Measurements from ENCODE around the gene PARD3B. TPM values are rescaled to one million over a fixed set of nuclear protein-coding genes. Genes with fewer than 3 reads are reported as not detected.

PARD3B gene
- total and polyA plus RNA-seq, 5 donors from 2014 or later, result 0.03 to 0.68 (median 0.08) TPM; not detected in 1

GRCh38 chr2:205593891-205594290 lies 1048.6 kb downstream of the PARD3B start:
- Histone ChIP-seq H3K27me3 (ENCODE audit: control insufficient read depth, insufficient read depth, low read length) (peaks cover 3% of the 10 kb centered on the region), H3K4me1 (ENCODE audit: control insufficient read depth, insufficient read depth, low read length, poor library complexity, severe bottlenecking) (no peaks in the 10 kb centered on the region), H3K36me3 (ENCODE audit: control insufficient read depth, insufficient read depth, low read length) (no peaks in the 10 kb centered on the region), H3K9me3 (ENCODE audit: control insufficient read depth in 2 of 2, low read length in 2 of 2) (no peaks in the 10 kb centered on the region), H3K27ac (ENCODE audit: insufficient read depth, low read length, poor library complexity, severe bottlenecking) (no peak overlapping the region), H3K4me3 (ENCODE audit: low read depth, low read length) (no peak overlapping the region)
- Mint-ChIP-seq H3K27me3 (no peaks in the 10 kb centered on the region), H3K27ac (no peak overlapping the region), H3K4me3 (no peak overlapping the region), H3K36me3 (no peaks in the 10 kb centered on the region), H3K4me1 (no peaks in the 10 kb centered on the region), H3K9me3 (peaks cover 0 to 5% (median 0%) of the 10 kb centered on the region in 7 donors)
- ATAC-seq (ENCODE audit: low read depth in 2 of 2), result no peak
- DNase-seq, result no peak

- no peaks in the 10 kb centered on the region for H3K4me1 Mint-ChIP-seq
- Histone ChIP-seq H3K4me3 (ENCODE audit: low read depth, low read length) (no peak overlapping the region), H3K4me1 (ENCODE audit: control insufficient read depth, insufficient read depth, low read length, poor library complexity, severe bottlenecking) (no peaks in the 10 kb centered on the region), H3K9me3 (ENCODE audit: control insufficient read depth in 2 of 2, low read length in 2 of 2) (no peaks in the 10 kb centered on the region), H3K27me3 (ENCODE audit: control insufficient read depth, insufficient read depth, low read length) (peaks cover 3% of the 10 kb centered on the region), H3K36me3 (ENCODE audit: control insufficient read depth, insufficient read depth, low read length) (no peaks in the 10 kb centered on the region), H3K27ac (ENCODE audit: insufficient read depth, low read length, poor library complexity, severe bottlenecking) (no peak overlapping the region)
- H3K27me3 Mint-ChIP-seq, result no peaks in the 10 kb centered on the region
- H3K4me3 Mint-ChIP-seq, result no peak overlapping the region
- DNase-seq (no peak), ATAC-seq (ENCODE audit: low read depth in 2 of 2) (no peak)
- no peak overlapping the region for H3K27ac Mint-ChIP-seq
- peaks cover 0 to 9% (median 0%) of the 10 kb centered on the region in 7 donors for H3K9me3 Mint-ChIP-seq
- H3K36me3 Mint-ChIP-seq, result no peaks in the 10 kb centered on the region
These were observed 1051.3 kb downstream of the PARD3B start for GRCh38 chr2:205596581-205596980.

- Histone ChIP-seq H3K4me3 (ENCODE audit: low read depth, low read length) (no peak overlapping the region), H3K9me3 (ENCODE audit: control insufficient read depth in 2 of 2, low read length in 2 of 2) (no peaks in the 10 kb centered on the region), H3K27ac (ENCODE audit: insufficient read depth, low read length, poor library complexity, severe bottlenecking) (no peak overlapping the region), H3K36me3 (ENCODE audit: control insufficient read depth, insufficient read depth, low read length) (no peaks in the 10 kb centered on the region), H3K27me3 (ENCODE audit: control insufficient read depth, insufficient read depth, low read length) (peaks cover 6% of the 10 kb centered on the region), H3K4me1 (ENCODE audit: control insufficient read depth, insufficient read depth, low read length, poor library complexity, severe bottlenecking) (no peaks in the 10 kb centered on the region)
- Mint-ChIP-seq H3K9me3 (peaks cover 0 to 17% (median 6%) of the 10 kb centered on the region in 7 donors), H3K27me3 (peaks cover 24% of the 10 kb centered on the region), H3K4me3 (no peak overlapping the region), H3K27ac (no peak overlapping the region), H3K36me3 (no peaks in the 10 kb centered on the region), H3K4me1 (no peaks in the 10 kb centered on the region)
- ATAC-seq (ENCODE audit: low read depth in 2 of 2), result no peak
- no peak for DNase-seq
These were observed 1060.5 kb downstream of the PARD3B start for GRCh38 chr2:205605638-205606304.

GRCh38 chr2:205607146-205607545 lies 1061.9 kb downstream of the PARD3B start:
- H3K27me3 ChIP-seq (ENCODE audit: control insufficient read depth, insufficient read depth, low read length), result peaks cover 8% of the 10 kb centered on the region
- H3K9me3 ChIP-seq (ENCODE audit: control insufficient read depth in 2 of 2, low read length in 2 of 2), result no peaks in the 10 kb centered on the region
- Mint-ChIP-seq H3K4me1 (no peaks in the 10 kb centered on the region), H3K4me3 (no peak overlapping the region), H3K9me3 (peaks cover 0 to 17% (median 7%) of the 10 kb centered on the region in 7 donors), H3K27ac (no peak overlapping the region), H3K36me3 (no peaks in the 10 kb centered on the region), H3K27me3 (peaks cover 27% of the 10 kb centered on the region)
- no peaks in the 10 kb centered on the region for H3K4me1 ChIP-seq (ENCODE audit: control insufficient read depth, insufficient read depth, low read length, poor library complexity, severe bottlenecking)
- ATAC-seq (ENCODE audit: low read depth in 2 of 2) (no peak), DNase-seq (no peak)
- H3K36me3 ChIP-seq (ENCODE audit: control insufficient read depth, insufficient read depth, low read length), result no peaks in the 10 kb centered on the region
- no peak overlapping the region for H3K4me3 ChIP-seq (ENCODE audit: low read depth, low read length)
- no peak overlapping the region for H3K27ac ChIP-seq (ENCODE audit: insufficient read depth, low read length, poor library complexity, severe bottlenecking)

GRCh38 chr2:205609113-205609512 lies 1063.8 kb downstream of the PARD3B start:
- Histone ChIP-seq H3K36me3 (ENCODE audit: control insufficient read depth, insufficient read depth, low read length) (no peaks in the 10 kb centered on the region), H3K27ac (ENCODE audit: insufficient read depth, low read length, poor library complexity, severe bottlenecking) (no peak overlapping the region), H3K9me3 (ENCODE audit: control insufficient read depth in 2 of 2, low read length in 2 of 2) (no peaks in the 10 kb centered on the region), H3K4me3 (ENCODE audit: low read depth, low read length) (no peak overlapping the region), H3K27me3 (ENCODE audit: control insufficient read depth, insufficient read depth, low read length) (peaks cover 8% of the 10 kb centered on the region), H3K4me1 (ENCODE audit: control insufficient read depth, insufficient read depth, low read length, poor library complexity, severe bottlenecking) (no peaks in the 10 kb centered on the region)
- Mint-ChIP-seq H3K4me3 (no peak overlapping the region), H3K4me1 (peaks cover 0 to 3% (median 1%) of the 10 kb centered on the region in 4 donors), H3K27me3 (peaks cover 24% of the 10 kb centered on the region), H3K36me3 (no peaks in the 10 kb centered on the region), H3K27ac (no peak overlapping the region), H3K9me3 (peaks cover 0 to 7% (median 4%) of the 10 kb centered on the region in 7 donors)
- no peak for DNase-seq
- no peak for ATAC-seq (ENCODE audit: low read depth in 2 of 2)

- H3K4me1 Mint-ChIP-seq, result peaks cover 0 to 3% (median 1%) of the 10 kb centered on the region in 4 donors
- ATAC-seq (ENCODE audit: low read depth in 2 of 2), result no peak
These were observed 1065.2 kb downstream of the PARD3B start for GRCh38 chr2:205610437-205610836.

GRCh38 chr2:205612636-205613035 lies 1067.4 kb downstream of the PARD3B start:
- H3K4me3 Mint-ChIP-seq, result no peak overlapping the region
- peaks cover 0 to 3% (median 1%) of the 10 kb centered on the region in 4 donors for H3K4me1 Mint-ChIP-seq
- no peaks in the 10 kb centered on the region for H3K36me3 ChIP-seq (ENCODE audit: control insufficient read depth, insufficient read depth, low read length)
- no peak overlapping the region for H3K27ac ChIP-seq (ENCODE audit: insufficient read depth, low read length, poor library complexity, severe bottlenecking)
- H3K9me3 ChIP-seq (ENCODE audit: control insufficient read depth in 2 of 2, low read length in 2 of 2), result no peaks in the 10 kb centered on the region
- H3K27me3 ChIP-seq (ENCODE audit: control insufficient read depth, insufficient read depth, low read length), result peaks cover 8% of the 10 kb centered on the region
- H3K27ac Mint-ChIP-seq, result no peak overlapping the region
- no peak overlapping the region for H3K4me3 ChIP-seq (ENCODE audit: low read depth, low read length)
- peaks cover 18% of the 10 kb centered on the region for H3K27me3 Mint-ChIP-seq
- no peak for ATAC-seq (ENCODE audit: low read depth in 2 of 2)
- no peaks in the 10 kb centered on the region for H3K36me3 Mint-ChIP-seq
- DNase-seq, result no peak
- peaks cover 0 to 2% (median 0%) of the 10 kb centered on the region in 7 donors for H3K9me3 Mint-ChIP-seq
- no peaks in the 10 kb centered on the region for H3K4me1 ChIP-seq (ENCODE audit: control insufficient read depth, insufficient read depth, low read length, poor library complexity, severe bottlenecking)

More at GRCh38 chr2:205610437-205610836, 1065.2 kb downstream of the PARD3B start:
- H3K9me3 ChIP-seq (ENCODE audit: control insufficient read depth in 2 of 2, low read length in 2 of 2), result no peaks in the 10 kb centered on the region
- peaks cover 8% of the 10 kb centered on the region for H3K27me3 ChIP-seq (ENCODE audit: control insufficient read depth, insufficient read depth, low read length)
- Mint-ChIP-seq H3K4me3 (no peak overlapping the region), H3K36me3 (no peaks in the 10 kb centered on the region), H3K27ac (peak overlapping the region in 1 of 3 donors; percentile 64), H3K27me3 (peaks cover 18% of the 10 kb centered on the region), H3K9me3 (peaks cover 0 to 6% (median 0%) of the 10 kb centered on the region in 7 donors)
- H3K4me3 ChIP-seq (ENCODE audit: low read depth, low read length), result no peak overlapping the region
- H3K36me3 ChIP-seq (ENCODE audit: control insufficient read depth, insufficient read depth, low read length), result no peaks in the 10 kb centered on the region
- no peak for DNase-seq
- no peak overlapping the region for H3K27ac ChIP-seq (ENCODE audit: insufficient read depth, low read length, poor library complexity, severe bottlenecking)
- no peaks in the 10 kb centered on the region for H3K4me1 ChIP-seq (ENCODE audit: control insufficient read depth, insufficient read depth, low read length, poor library complexity, severe bottlenecking)

All from CD4-positive, CD25-positive, alpha-beta regulatory T cell (primary cell).